HG03280 (cell line): ENCODE data around the gene ENTPD8.

Source experiments
- ATAC-seq: cut with Tn5 transposase; IDR thresholded peaks from one replicate; pipeline ENCODE4 v1.9.1; 2021; ENCODE audit warnings: mild to moderate bottlenecking, moderate library complexity; ENCODE audit not compliant: unreplicated experiment

ENTPD8 gene

GRCh38 chr9:137449081-137449844 lies 8.1 kb upstream of the ENTPD8 start:
- no peak for ATAC-seq

- no peak for ATAC-seq
These were observed 7.4 kb upstream of the ENTPD8 start for GRCh38 chr9:137448602-137448962.

- no peak for ATAC-seq
These were observed 6.8 kb upstream of the ENTPD8 start for GRCh38 chr9:137447722-137448601.

DNA sequence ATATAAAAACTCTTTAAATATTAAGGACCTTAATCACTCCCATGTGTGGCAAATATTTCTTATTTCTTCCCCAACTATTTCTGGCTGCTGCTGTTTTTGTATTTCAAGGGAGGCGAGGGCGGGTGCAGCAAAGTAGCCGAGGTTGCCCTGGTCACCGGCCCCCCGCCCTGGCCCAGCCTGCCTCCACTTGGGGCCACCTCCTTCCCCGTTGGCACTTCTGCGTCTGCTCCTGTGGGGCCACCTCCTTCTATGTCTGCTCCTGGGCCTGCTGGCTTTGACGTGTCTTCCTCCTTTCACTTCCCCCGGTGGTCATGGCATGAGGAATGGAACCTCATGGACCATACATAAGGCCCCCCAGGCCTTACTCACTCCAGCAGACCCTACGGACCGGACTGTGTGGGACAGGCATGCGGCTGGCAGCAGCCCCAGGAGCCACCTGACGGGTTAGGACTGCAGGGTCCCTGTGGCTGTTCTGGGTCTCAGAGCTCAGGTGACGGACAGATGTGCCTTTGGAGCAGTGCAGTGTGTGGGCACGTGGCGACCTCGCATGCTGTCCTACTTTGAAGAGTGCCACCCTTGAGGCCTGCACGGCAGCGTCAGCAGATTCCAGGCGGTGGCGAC lies 5.8 kb upstream of the ENTPD8 start:
- no peak for ATAC-seq

DNA sequence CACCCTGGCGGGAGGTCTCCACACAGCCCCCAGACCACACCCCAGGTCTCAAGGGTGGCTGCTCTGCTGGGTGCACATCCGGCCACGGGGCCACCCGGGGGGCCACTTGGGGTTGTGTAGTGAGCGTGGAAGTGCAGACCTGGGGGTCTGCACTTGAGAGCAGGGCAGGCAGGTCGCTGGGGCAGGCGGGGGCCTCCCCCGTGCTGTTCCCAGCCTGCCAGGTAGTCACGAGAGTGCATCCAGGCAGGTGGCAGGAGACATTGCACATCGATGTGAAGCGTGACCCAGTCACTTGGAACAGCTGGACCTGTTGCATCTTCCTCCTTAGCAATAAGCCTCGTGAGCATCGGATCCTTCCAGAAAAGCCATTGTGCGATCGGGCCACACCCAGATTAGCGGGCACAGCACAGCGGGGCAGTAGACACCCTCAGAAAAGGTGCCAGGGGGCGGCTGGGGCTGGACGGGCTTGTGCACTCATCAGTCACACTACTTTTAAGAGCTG lies 4.8 kb upstream of the ENTPD8 start:
- ATAC-seq: no peak

GRCh38 chr9:137445275-137445807 lies 4.2 kb upstream of the ENTPD8 start:
- peak; percentile 61 for ATAC-seq

GRCh38 chr9:137444106-137444790 lies 3.1 kb upstream of the ENTPD8 start:
- no peak for ATAC-seq

GRCh38 chr9:137441935-137442321 lies 771 bp upstream of the ENTPD8 start:
- ATAC-seq: no peak

- no peak for ATAC-seq
These were observed 1.9 kb downstream of the ENTPD8 start for GRCh38 chr9:137439158-137439714.

GRCh38 chr9:137438591-137439157 lies 2.5 kb downstream of the ENTPD8 start:
- ATAC-seq: no peak

DNA sequence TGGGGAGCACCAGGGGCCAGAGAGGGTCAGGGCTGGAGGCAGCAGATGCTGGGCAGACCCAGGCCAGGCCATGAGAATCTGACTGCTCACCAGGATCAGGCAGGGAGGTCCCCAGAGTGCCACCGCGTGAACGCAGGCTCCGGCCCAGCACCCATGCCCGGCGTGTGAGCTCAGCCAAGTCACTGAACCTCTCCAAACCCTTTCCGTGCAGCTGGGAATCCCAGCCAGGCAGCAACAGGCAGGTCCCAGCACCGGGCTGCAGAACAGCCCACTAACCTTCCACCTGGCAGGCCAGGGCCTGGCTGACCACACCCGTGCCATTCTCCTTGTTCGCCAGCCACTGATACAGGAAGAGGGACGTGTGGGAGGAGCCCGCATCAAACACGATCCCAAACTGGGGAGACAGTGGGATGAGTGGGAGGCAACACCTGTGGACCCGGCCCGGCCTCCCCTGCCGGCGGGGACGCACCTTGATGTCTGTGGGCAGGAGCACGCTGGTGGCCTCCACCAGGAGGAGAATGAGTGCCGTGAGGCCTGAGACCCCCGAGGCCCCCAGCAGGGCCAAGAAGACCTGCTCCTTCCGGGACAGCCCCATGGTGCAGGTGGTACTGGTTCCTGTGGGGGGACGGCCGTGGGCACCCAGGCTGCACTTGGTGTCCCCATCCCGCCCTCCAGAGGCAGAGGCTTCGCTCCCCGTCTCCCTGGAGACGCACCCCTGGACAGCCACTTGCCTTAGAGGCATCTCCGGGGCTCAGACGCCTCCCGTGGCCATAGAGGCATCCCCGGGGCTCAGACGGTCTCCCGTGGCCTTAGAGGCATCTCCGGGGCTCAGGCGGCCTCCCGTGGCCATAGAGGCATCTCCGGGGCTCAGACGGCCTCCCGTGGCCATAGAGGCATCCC lies 3.2 kb downstream of the ENTPD8 start:
- ATAC-seq: no peak

DNA sequence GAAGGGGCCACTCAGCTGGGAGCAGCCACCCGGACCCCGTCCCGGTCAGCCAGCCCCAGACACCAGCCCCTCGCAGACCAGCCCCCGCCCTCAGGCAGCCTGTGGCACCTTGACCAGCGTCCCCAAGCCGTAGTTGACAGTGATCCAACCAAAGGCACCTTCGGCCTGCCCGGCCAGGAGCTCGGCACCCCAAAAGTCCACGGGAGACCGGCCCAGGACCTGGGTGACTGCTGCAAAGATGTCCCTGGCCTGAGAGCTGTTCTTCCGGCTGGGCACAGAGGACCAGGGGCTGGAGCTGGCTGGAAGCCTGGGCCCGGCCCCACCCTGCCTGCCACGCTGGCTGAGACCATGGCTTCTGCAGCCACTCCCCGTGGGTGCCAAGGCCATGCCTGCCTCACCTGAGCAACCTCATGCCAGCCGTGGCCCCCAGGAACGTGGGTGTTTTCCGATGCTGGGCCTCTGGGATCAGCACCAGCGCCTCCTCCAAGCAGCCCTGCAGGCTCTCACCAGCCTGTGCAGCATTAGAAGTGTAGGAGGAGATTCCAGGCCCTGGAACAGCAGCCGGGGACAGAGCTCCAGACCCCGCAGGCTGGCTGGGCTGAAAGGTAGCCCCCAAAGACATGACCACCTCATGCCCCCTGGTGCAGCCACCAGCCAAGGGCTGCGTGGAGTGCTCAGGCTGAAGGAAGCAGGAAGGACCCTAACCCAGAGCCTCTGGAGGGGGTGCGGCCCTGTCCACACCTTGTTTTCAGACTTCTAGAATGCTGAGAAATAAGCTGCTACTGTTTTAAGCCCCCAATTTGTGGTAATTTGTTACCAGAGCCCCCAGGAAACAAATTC lies 4.2 kb downstream of the ENTPD8 start:
- ATAC-seq: no peak

- no peak for ATAC-seq
These were observed 5.0 kb downstream of the ENTPD8 start for GRCh38 chr9:137435980-137436760.

GRCh38 chr9:137435381-137435891 lies 5.7 kb downstream of the ENTPD8 start:
- ATAC-seq: no peak

GRCh38 chr9:137434498-137435380 lies 6.4 kb downstream of the ENTPD8 start:
- no peak for ATAC-seq

DNA sequence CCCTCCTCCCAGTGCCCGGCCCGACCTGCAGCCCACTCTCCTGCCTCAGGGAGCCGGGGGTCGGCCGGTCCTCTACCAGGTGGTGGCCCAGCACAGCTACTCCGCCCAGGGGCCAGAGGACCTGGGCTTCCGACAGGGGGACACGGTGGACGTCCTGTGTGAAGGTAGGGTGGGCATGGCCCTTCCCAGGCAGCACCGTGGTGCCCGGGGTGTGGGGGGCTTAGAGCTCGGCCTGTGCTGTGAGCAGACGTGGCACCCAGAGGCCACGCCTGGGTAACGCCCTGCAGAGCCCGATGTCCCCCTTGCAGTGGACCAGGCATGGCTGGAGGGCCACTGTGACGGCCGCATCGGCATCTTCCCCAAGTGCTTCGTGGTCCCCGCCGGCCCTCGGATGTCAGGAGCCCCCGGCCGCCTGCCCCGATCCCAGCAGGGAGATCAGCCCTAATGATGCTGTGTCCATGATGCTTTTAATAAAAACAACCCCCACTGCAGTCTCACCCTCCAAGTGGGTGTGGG lies 7.2 kb downstream of the ENTPD8 start:
- ATAC-seq: no peak
